BLaER1 (cell line): ENCODE measurements around the gene QSOX2.

Experiments
- H3K27ac ChIP-seq: shearing (Covaris generic); formaldehyde crosslinking; 2 replicates; pipeline ENCODE4 v1.8.1; 2022
- H3K27me3 ChIP-seq: shearing (Covaris generic); formaldehyde crosslinking; 2 replicates; pipeline ENCODE4 v1.8.1; 2022
- H3K36me3 ChIP-seq: shearing (Covaris generic); formaldehyde crosslinking; 2 replicates; pipeline ENCODE4 v1.8.1; 2022
- H3K4me1 ChIP-seq: shearing (Covaris generic); formaldehyde crosslinking; 2 replicates; pipeline ENCODE4 v1.8.1; 2022
- H3K4me2 ChIP-seq: shearing (Covaris generic); formaldehyde crosslinking; 2 replicates; pipeline ENCODE4 v1.8.1; 2022
- H3K4me3 ChIP-seq: shearing (Covaris generic); formaldehyde crosslinking; 2 replicates; pipeline ENCODE4 v1.8.1; 2022
- H3K9ac ChIP-seq: shearing (Covaris generic); formaldehyde crosslinking; 2 replicates; pipeline ENCODE4 v1.8.1; 2022
- H3K9me3 ChIP-seq: shearing (Covaris generic); formaldehyde crosslinking; 2 replicates; pipeline ENCODE4 v1.8.1; 2022
- H4K20me1 ChIP-seq: shearing (Covaris generic); formaldehyde crosslinking; 2 replicates; pipeline ENCODE4 v1.8.1; 2022
- Cebpa-rat ChIP-seq: shearing (Covaris generic); IDR thresholded peaks from 2 replicates; pipeline ENCODE4 v1.8.1; 2022

Gene QSOX2

GRCh38 chr9:136186386-136186785 is 59.2 kb downstream of the QSOX2 start:
- Histone ChIP-seq H3K4me3 (no peak overlapping the region), H3K9ac (no peak overlapping the region)

GRCh38 chr9:136185596-136186366 is 59.8 kb downstream of the QSOX2 start:
- Histone ChIP-seq H3K36me3 (no peaks in the 10 kb centered on the region), H3K4me1 (peaks cover 51% of the 10 kb centered on the region), H3K4me3 (no peak overlapping the region), H3K9ac (no peak overlapping the region), H3K27me3 (peaks cover 36% of the 10 kb centered on the region), H4K20me1 (peaks cover 11% of the 10 kb centered on the region), H3K27ac (no peak overlapping the region), H3K4me2 (peak overlapping the region; percentile 40), H3K9me3 (no peaks in the 10 kb centered on the region)
- TF ChIP-seq Cebpa-rat, result no peak

More at GRCh38 chr9:136186386-136186785, 59.2 kb downstream of the QSOX2 start:
- Histone ChIP-seq H4K20me1 (peaks cover 17% of the 10 kb centered on the region), H3K27ac (no peak overlapping the region), H3K36me3 (no peaks in the 10 kb centered on the region), H3K9me3 (no peaks in the 10 kb centered on the region), H3K4me2 (peak overlapping the region; percentile 30), H3K4me1 (peaks cover 57% of the 10 kb centered on the region), H3K27me3 (peaks cover 42% of the 10 kb centered on the region)
- no peak for TF ChIP-seq Cebpa-rat

GRCh38 chr9:136185066-136185465 is 60.5 kb downstream of the QSOX2 start:
- peaks cover 29% of the 10 kb centered on the region; the same call in 1 of the 2 replicates for H3K27me3 ChIP-seq
- H3K27ac ChIP-seq, result no peak overlapping the region
- no peaks in the 10 kb centered on the region for H3K9me3 ChIP-seq
- H3K4me3 ChIP-seq, result no peak overlapping the region
- H3K4me1 ChIP-seq, result peaks cover 44% of the 10 kb centered on the region
- no peak overlapping the region for H3K9ac ChIP-seq
- no peak for TF ChIP-seq Cebpa-rat
- peaks cover 4% of the 10 kb centered on the region; the same call in 1 of the 2 replicates for H4K20me1 ChIP-seq
- no peak overlapping the region for H3K4me2 ChIP-seq
- no peaks in the 10 kb centered on the region for H3K36me3 ChIP-seq

- H3K4me3 ChIP-seq, result no peak overlapping the region
- no peaks in the 10 kb centered on the region for H4K20me1 ChIP-seq
- H3K9ac ChIP-seq, result no peak overlapping the region
- no peaks in the 10 kb centered on the region for H3K36me3 ChIP-seq
- no peaks in the 10 kb centered on the region for H3K9me3 ChIP-seq
- H3K27ac ChIP-seq, result no peak overlapping the region
- H3K27me3 ChIP-seq, result peaks cover 33% of the 10 kb centered on the region; the same call in 1 of the 2 replicates
- H3K4me2 ChIP-seq, result no peak overlapping the region
- H3K4me1 ChIP-seq, result peaks cover 22% of the 10 kb centered on the region
- TF ChIP-seq Cebpa-rat, result no peak
Observed at GRCh38 chr9:136182850-136183422, 62.7 kb downstream of the QSOX2 start.

GRCh38 chr9:136182420-136182787 is 63.2 kb downstream of the QSOX2 start:
- no peak overlapping the region for H3K4me3 ChIP-seq
- H3K27me3 ChIP-seq, result peaks cover 33% of the 10 kb centered on the region; the same call in 1 of the 2 replicates
- no peaks in the 10 kb centered on the region for H3K36me3 ChIP-seq
- H4K20me1 ChIP-seq, result no peaks in the 10 kb centered on the region
- H3K27ac ChIP-seq, result no peak overlapping the region
- no peaks in the 10 kb centered on the region for H3K9me3 ChIP-seq
- H3K9ac ChIP-seq, result no peak overlapping the region
- no peak overlapping the region for H3K4me2 ChIP-seq
- no peak for TF ChIP-seq Cebpa-rat
- H3K4me1 ChIP-seq, result peaks cover 17% of the 10 kb centered on the region

- Histone ChIP-seq H3K27me3 (peaks cover 28% of the 10 kb centered on the region; the same call in 1 of the 2 replicates), H4K20me1 (no peaks in the 10 kb centered on the region), H3K27ac (no peak overlapping the region), H3K9ac (no peak overlapping the region), H3K9me3 (no peaks in the 10 kb centered on the region), H3K4me2 (no peak overlapping the region), H3K36me3 (no peaks in the 10 kb centered on the region), H3K4me3 (no peak overlapping the region), H3K4me1 (peaks cover 12% of the 10 kb centered on the region; the same call in 1 of the 2 replicates)
- TF ChIP-seq Cebpa-rat, result no peak
Observed at GRCh38 chr9:136181784-136182419, 63.7 kb downstream of the QSOX2 start.

- H3K36me3 ChIP-seq, result no peaks in the 10 kb centered on the region
- H3K27ac ChIP-seq, result no peak overlapping the region
- peaks cover 20% of the 10 kb centered on the region; the same call in 1 of the 2 replicates for H3K27me3 ChIP-seq
- no peak for TF ChIP-seq Cebpa-rat
- no peaks in the 10 kb centered on the region for H4K20me1 ChIP-seq
- H3K4me2 ChIP-seq, result no peak overlapping the region
- no peaks in the 10 kb centered on the region for H3K9me3 ChIP-seq
- H3K4me1 ChIP-seq, result peaks cover 2% of the 10 kb centered on the region; the same call in 1 of the 2 replicates
- no peak overlapping the region for H3K9ac ChIP-seq
- H3K4me3 ChIP-seq, result no peak overlapping the region
Observed at GRCh38 chr9:136180586-136180985, 65.0 kb downstream of the QSOX2 start.

GRCh38 chr9:136179761-136180160 is 65.9 kb downstream of the QSOX2 start:
- Histone ChIP-seq H3K4me1 (no peaks in the 10 kb centered on the region; the same call in 1 of the 2 replicates), H3K9me3 (no peaks in the 10 kb centered on the region), H4K20me1 (no peaks in the 10 kb centered on the region), H3K4me2 (no peak overlapping the region), H3K9ac (no peak overlapping the region), H3K27ac (no peak overlapping the region), H3K4me3 (no peak overlapping the region), H3K27me3 (0 out of 2 replicates have a peak, but pooled peaks cover 12% of the 10 kb centered on the region), H3K36me3 (no peaks in the 10 kb centered on the region)
- TF ChIP-seq Cebpa-rat, result no peak

GRCh38 chr9:136179101-136179616 is 66.5 kb downstream of the QSOX2 start:
- no peak overlapping the region for H3K4me2 ChIP-seq
- TF ChIP-seq Cebpa-rat, result no peak
- H4K20me1 ChIP-seq, result no peaks in the 10 kb centered on the region
- 0 out of 2 replicates have a peak overlapping the region, but pooled peaks have one; percentile 24 for H3K9ac ChIP-seq
- 0 out of 2 replicates have a peak, but pooled peaks cover 11% of the 10 kb centered on the region for H3K27me3 ChIP-seq
- no peak overlapping the region for H3K27ac ChIP-seq
- no peaks in the 10 kb centered on the region for H3K36me3 ChIP-seq
- no peak overlapping the region for H3K4me3 ChIP-seq
- no peaks in the 10 kb centered on the region; the same call in 1 of the 2 replicates for H3K4me1 ChIP-seq
- H3K9me3 ChIP-seq, result no peaks in the 10 kb centered on the region
